HUES64 (cell line): ENCODE measurements around the gene GALR3.
A peak's percentile ranks its signal among the peaks of the same experiment; 100 is the strongest.

Experiments
- H3K27ac ChIP-seq: 2 replicates; pipeline ENCODE4 v1.7.0; 2013; ENCODE audit warnings: low read depth, low read length, inconsistent platforms
- H3K27me3 ChIP-seq: 2 replicates; pipeline ENCODE4 v1.6.1; 2013; ENCODE audit warnings: mild to moderate bottlenecking, low read length; ENCODE audit not compliant: insufficient read depth
- H3K36me3 ChIP-seq: 2 replicates; pipeline ENCODE4 v1.6.1; 2013; ENCODE audit warnings: mild to moderate bottlenecking, low read length; ENCODE audit not compliant: insufficient read depth
- H3K4me1 ChIP-seq: 2 replicates; pipeline ENCODE4 v1.6.1; 2013; ENCODE audit warnings: mild to moderate bottlenecking, low read length, moderate library complexity; ENCODE audit not compliant: insufficient read depth
- H3K4me3 ChIP-seq: 2 replicates; pipeline ENCODE4 v1.5.1; 2013; ENCODE audit warnings: mild to moderate bottlenecking, low read length, moderate library complexity
- H3K9ac ChIP-seq: 2 replicates; pipeline ENCODE4 v1.6.1; 2013; ENCODE audit warnings: mild to moderate bottlenecking, low read depth, low read length
- H3K9me3 ChIP-seq: 2 replicates; pipeline ENCODE4 v1.6.1; 2013; ENCODE audit warnings: low read depth, low read length; ENCODE audit not compliant: insufficient read depth
- WGBS: fragments of 150-250, 120-280 bp; methylation state at CpG from one replicate; pipeline ENCODE4 v1.1.7; 2013; ENCODE audit warnings: missing lambda C conversion rate; 5-methylcytosine and 5-hydroxymethylcytosine counted together

GALR3 gene

DNA sequence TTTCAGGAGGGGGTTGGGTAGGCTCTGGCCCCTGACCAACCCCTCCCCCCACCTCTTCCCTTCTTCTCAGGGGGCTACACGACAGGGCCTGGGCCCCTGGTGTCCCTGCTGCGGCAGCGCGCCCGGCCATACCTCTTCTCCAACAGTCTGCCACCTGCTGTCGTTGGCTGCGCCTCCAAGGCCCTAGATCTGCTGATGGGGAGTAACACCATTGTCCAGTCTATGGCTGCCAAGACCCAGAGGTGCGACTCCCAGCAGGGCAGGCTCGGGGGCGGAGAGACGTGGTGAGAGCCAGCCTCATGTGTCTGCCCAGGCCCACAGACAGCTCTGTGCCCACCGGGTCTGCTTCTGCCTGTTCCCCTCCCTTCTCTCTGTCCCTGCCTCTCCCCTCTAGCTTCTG lies 7.6 kb upstream of the GALR3 start:
- peaks cover 24% of the 10 kb centered on the region for H3K27me3 ChIP-seq
- peaks cover 4% of the 10 kb centered on the region; the same call in 1 of the 2 replicates for H3K4me1 ChIP-seq
- H3K36me3 ChIP-seq: peaks cover 23% of the 10 kb centered on the region
- no peak overlapping the region for H3K4me3 ChIP-seq
- H3K9me3 ChIP-seq: no peaks in the 10 kb centered on the region
- H3K9ac ChIP-seq: no peak overlapping the region
- H3K27ac ChIP-seq: no peak overlapping the region
- WGBS: 92% methylated on average over 12 of the region's 12 CpGs

DNA sequence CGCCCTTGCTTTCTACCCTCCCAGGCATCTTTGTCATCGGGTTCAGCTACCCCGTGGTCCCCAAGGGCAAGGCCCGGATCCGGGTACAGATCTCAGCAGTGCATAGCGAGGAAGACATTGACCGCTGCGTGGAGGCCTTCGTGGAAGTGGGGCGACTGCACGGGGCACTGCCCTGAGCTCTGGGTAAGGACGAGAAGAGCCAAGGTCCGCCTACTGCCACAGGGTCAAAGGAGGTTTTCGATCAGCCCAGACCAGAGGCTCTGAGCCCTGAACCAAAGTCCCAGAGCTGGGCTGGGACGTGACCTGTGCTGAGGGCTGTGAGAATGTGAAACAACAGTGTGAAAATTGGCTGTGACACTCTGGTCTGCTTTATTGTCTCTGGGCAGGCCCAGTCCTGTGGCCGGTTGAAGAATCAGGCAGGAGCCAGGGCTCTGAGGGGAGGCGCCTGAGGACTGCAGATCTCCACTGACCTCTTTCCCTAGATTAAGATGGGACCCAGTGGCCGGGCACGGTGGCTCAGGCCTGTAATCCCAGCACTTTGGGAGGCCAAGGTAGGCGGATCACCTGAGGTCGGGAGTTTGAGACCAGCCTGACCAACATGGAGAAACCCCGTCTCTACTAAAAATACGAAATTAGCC lies 6.5 kb upstream of the GALR3 start:
- Histone ChIP-seq H3K36me3 (peaks cover 23% of the 10 kb centered on the region), H3K27me3 (peaks cover 24% of the 10 kb centered on the region), H3K9me3 (no peaks in the 10 kb centered on the region), H3K4me1 (peaks cover 4% of the 10 kb centered on the region; the same call in 1 of the 2 replicates), H3K27ac (no peak overlapping the region), H3K4me3 (no peak overlapping the region), H3K9ac (no peak overlapping the region)
- 94% methylated on average over 23 of the region's 23 CpGs for WGBS

DNA sequence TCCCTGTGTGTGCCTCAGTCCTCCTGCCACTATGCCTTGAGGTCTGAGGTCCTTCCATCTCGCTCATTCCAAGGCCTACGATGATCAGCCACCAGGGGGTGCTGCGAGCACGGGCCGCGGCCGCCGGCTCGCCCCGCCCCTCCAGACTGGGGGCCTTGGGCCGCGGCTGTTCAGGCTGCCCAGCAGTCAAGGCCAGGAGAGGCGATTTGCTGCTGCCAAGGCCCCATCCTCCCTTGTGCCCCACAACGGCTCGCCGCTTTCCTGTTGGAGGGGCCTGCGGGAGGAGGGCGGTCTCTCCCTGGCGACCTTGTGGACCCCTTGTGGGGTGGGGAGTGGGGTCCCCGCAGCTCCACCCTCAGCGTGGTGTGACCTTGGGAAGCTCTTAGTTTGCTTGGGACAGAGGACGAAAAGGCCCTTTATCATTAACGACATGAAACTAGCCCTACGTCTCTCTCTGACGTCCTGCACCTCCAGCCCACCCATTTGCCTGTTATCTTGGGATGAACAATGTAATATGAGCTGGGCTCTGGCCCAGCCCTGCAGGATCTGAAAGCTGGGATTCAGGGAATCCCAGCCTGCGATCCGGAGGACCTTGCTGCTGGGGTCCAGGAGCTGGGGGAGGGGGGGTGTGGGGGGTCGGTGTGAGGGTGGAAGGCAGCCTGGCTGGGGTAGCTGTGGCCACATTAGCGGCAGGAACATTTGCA lies 5.3 kb upstream of the GALR3 start:
- 2% methylated on average over 29 of the region's 29 CpGs for WGBS
- peak overlapping the region; percentile 61; the same call in 1 of the 2 replicates for H3K9ac ChIP-seq
- peak overlapping the region; percentile 55 for H3K4me3 ChIP-seq
- H3K27me3 ChIP-seq: peaks cover 25% of the 10 kb centered on the region
- H3K36me3 ChIP-seq: peaks cover 23% of the 10 kb centered on the region
- H3K9me3 ChIP-seq: no peaks in the 10 kb centered on the region
- peak overlapping the region; percentile 80; the same call in 1 of the 2 replicates for H3K27ac ChIP-seq
- peaks cover 12% of the 10 kb centered on the region for H3K4me1 ChIP-seq

DNA sequence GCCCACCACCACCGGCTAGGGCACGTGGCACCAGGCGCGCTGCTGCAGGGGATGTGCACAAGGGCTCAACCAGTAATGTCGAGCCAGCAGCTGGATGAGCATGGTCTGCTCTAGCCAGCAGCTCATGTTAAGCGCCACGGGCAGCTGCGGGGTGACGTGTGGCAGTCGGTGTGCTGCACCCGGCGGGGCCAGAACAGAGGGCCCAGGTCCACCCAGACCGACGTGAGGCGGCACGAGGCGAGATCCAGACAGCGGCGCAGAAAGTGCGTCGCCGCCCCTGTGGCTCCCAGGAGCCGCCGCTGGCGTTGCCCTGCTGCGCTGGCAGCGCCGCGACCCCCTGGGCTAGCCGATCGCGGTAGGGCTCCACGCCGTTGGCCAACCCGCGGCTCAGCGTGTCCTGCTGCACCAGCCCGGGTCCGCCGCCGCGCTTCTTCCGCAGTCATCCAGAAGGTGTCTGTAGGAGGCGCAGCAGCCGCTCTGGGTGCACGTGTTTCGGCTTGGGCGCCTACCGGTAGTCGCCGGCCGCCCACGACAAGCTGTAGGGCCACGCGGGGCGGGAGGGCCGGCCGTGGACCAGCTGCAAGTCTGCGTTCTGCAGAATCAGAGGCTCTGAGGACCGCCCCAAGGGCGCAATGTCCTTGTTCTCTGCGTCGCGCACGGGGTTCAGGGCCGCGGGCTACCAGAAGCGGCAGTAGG lies 4.6 kb upstream of the GALR3 start:
- Histone ChIP-seq H3K4me1 (peaks cover 19% of the 10 kb centered on the region), H3K9ac (peak overlapping the region; percentile 56), H3K9me3 (no peaks in the 10 kb centered on the region), H3K4me3 (peak overlapping the region; percentile 55), H3K36me3 (peaks cover 19% of the 10 kb centered on the region), H3K27me3 (peaks cover 32% of the 10 kb centered on the region), H3K27ac (no peak overlapping the region; the same call in 1 of the 2 replicates)
- 3% methylated on average over 68 of the region's 68 CpGs for WGBS

DNA sequence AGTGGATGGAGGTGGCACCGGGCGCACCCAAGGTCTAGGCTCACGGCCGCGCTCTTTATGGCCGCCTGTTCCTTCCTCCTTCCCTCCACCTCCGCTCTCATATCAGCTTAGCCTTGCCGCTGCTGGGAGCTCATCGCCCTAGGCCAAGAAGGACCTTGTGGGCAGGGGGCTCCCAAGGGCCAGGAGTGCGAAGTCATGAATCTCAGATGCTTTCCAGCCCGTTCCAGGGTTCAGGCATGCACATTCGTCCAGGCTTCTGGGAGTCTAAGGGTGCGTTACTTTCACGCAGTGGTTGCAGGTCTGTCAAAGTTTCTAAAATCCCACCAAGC lies 4.1 kb upstream of the GALR3 start:
- Histone ChIP-seq H3K27ac (no peak overlapping the region), H3K9me3 (no peaks in the 10 kb centered on the region), H3K4me3 (peak overlapping the region; percentile 55), H3K4me1 (peaks cover 19% of the 10 kb centered on the region), H3K27me3 (peaks cover 37% of the 10 kb centered on the region), H3K36me3 (peaks cover 18% of the 10 kb centered on the region), H3K9ac (peak overlapping the region; percentile 56)
- 33% methylated on average over 14 of the region's 14 CpGs for WGBS

DNA sequence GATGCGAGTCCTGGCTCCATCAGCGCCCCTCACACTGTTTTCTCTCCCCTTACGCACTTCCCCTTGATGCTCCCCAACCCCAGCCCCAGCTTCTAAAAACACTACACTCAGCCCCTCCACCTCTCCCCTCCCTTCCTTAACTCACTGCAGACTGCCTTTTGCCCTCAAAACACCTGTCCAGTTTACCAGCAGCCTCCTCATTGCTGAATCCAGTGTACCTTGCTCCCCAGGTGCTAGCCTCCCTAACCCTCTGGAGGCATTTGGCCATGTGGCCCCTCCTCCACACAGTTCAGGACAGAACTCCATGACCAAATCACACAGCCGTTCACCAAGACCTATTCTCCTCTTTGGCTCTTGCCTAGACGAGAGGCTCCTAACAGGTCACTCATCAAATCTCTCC lies 2.8 kb upstream of the GALR3 start:
- Histone ChIP-seq H3K4me1 (peaks cover 19% of the 10 kb centered on the region), H3K4me3 (no peak overlapping the region), H3K9ac (no peak overlapping the region), H3K27me3 (peaks cover 50% of the 10 kb centered on the region), H3K27ac (no peak overlapping the region), H3K36me3 (0 out of 2 replicates have a peak, but pooled peaks cover 7% of the 10 kb centered on the region), H3K9me3 (no peaks in the 10 kb centered on the region)
- 94% methylated on average over 5 of the region's 5 CpGs for whole genome bisulfite sequencing

DNA sequence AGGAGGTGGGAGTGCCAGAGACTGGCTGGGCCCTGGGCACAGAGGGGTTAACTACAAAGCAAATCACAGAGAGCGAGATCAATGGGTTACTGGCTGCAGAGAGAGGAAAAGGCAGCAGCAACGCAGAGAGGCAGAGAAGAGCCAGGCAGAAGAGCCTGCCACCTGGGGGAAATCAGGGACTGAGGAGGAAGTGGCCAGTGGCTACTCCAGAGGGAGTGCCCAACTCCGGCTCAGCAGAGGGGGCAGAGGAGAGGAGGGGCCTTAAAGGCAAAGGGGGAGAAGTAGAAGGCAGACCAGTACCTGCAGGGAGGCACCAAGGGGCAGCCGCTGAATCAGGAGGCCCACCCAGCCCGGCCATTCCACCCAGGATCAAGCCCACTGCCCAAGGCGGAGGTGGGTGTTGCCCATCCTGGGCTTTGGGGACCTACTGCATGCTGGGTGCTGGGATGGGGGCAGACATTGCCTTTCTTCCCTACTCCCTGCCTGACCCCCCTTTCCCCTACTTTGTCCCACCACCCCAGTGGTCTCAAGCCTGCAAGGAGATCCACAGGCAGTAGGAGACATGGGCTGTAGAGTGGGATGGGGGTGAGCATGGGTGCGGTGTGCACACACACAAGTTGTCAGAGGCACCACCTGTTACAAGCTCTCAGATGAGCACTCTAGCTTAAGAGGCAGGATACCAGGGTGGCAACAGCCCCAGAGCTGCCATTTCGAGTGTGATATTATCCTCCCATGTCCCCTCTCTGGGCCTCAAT lies 926 bp upstream of the GALR3 start:
- 51% methylated on average over 8 of the region's 8 CpGs for WGBS
- Histone ChIP-seq H3K4me3 (no peak overlapping the region), H3K9ac (no peak overlapping the region), H3K9me3 (no peaks in the 10 kb centered on the region), H3K4me1 (peaks cover 19% of the 10 kb centered on the region), H3K27ac (no peak overlapping the region), H3K27me3 (peaks cover 55% of the 10 kb centered on the region), H3K36me3 (no peaks in the 10 kb centered on the region)

DNA sequence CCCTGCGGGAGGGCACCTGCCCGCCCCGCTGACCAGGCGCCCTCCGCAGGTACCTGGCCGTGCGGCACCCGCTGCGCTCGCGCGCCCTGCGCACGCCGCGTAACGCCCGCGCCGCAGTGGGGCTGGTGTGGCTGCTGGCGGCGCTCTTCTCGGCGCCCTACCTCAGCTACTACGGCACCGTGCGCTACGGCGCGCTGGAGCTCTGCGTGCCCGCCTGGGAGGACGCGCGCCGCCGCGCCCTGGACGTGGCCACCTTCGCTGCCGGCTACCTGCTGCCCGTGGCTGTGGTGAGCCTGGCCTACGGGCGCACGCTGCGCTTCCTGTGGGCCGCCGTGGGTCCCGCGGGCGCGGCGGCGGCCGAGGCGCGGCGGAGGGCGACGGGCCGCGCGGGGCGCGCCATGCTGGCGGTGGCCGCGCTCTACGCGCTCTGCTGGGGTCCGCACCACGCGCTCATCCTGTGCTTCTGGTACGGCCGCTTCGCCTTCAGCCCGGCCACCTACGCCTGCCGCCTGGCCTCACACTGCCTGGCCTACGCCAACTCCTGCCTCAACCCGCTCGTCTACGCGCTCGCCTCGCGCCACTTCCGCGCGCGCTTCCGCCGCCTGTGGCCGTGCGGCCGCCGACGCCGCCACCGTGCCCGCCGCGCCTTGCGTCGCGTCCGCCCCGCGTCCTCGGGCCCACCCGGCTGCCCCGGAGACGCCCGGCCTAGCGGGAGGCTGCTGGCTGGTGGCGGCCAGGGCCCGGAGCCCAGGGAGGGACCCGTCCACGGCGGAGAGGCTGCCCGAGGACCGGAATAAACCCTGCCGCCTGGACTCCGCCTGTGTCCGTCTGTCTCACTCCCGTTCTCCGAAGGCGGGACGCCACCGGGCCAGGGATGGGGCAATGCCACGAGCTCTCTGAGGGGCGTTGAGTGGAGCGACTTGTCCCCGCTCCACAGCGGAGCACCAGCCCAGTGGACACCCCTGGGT lies 1.8 kb downstream of the GALR3 start:
- Histone ChIP-seq H3K9ac (peak overlapping the region; percentile 75), H3K4me1 (peaks cover 15% of the 10 kb centered on the region), H3K36me3 (0 out of 2 replicates have a peak, but pooled peaks cover 3% of the 10 kb centered on the region), H3K4me3 (peak overlapping the region; percentile 53), H3K9me3 (no peaks in the 10 kb centered on the region), H3K27me3 (peaks cover 38% of the 10 kb centered on the region), H3K27ac (no peak overlapping the region)
- WGBS: 8% methylated on average over 135 of the region's 135 CpGs

DNA sequence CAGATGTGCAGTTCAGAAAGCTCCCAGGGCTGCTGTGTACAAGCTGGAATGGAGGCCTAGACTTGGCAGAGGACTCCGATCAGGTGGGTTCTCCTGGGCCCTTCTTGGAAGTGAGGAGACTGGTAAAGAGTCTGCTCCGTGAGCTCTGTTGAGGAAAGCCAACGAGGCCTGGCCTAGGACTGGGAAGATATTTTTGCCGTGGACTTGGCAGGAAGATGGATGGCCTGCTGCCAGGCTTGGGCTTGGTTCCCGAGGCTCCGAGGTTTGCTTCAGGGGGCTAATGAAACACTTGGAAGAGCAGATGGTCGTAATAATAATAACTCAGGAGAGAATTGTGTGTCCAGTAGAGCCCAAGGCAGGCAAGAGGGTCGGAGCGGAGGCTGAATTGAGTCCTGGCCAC lies 3.9 kb downstream of the GALR3 start:
- H3K4me3 ChIP-seq: no peak overlapping the region
- H3K36me3 ChIP-seq: peaks cover 21% of the 10 kb centered on the region
- H3K4me1 ChIP-seq: peaks cover 15% of the 10 kb centered on the region
- H3K27ac ChIP-seq: no peak overlapping the region; the same call in 1 of the 2 replicates
- no peak overlapping the region for H3K9ac ChIP-seq
- H3K9me3 ChIP-seq: no peaks in the 10 kb centered on the region
- peaks cover 31% of the 10 kb centered on the region for H3K27me3 ChIP-seq
- WGBS: 91% methylated on average over 9 of the region's 9 CpGs
